Occipital lobe (tissue), 1 donor: ENCODE results near the gene CD160. TPM values are rescaled to one million over a fixed set of nuclear protein-coding genes. Genes with fewer than 3 reads are reported as not detected.

ENCODE experiments used
- total RNA-seq: library from RNA; depleted of rRNA; stranded (reverse); fragments of >200 nt; gene quantifications from one replicate; pipeline ENCODE4 v1.2.3, GENCODE V29; 2014

The CD160 gene
- total RNA-seq, 1 donor from 2014 or later, result 0.16 TPM

Other genes starting within 250 kb of the CD160 start
- gene GPR89A, start 111.5 kb upstream of the CD160 start, total RNA-seq, result 38.4 TPM
- gene PDZK1, start 12.1 kb upstream of the CD160 start, total RNA-seq, result 0.78 TPM
- 25.7 TPM for gene RNF115, start 104.6 kb downstream of the CD160 start, total RNA-seq
- gene POLR3C, start 104.7 kb downstream of the CD160 start, total RNA-seq, result 31.5 TPM
- 2.7 TPM for gene NUDT17, start 126.1 kb downstream of the CD160 start, total RNA-seq
- gene PIAS3, start 139.6 kb downstream of the CD160 start, total RNA-seq, result 5.0 TPM
- gene ANKRD35, start 166.4 kb downstream of the CD160 start, total RNA-seq, result 0.62 TPM
- 1.4 TPM for gene ITGA10, start 190.6 kb downstream of the CD160 start, total RNA-seq
- 30.9 TPM for gene PEX11B, start 199.2 kb downstream of the CD160 start, total RNA-seq
- 81.6 TPM for gene RBM8A, start 208.0 kb downstream of the CD160 start, total RNA-seq
- 22.1 TPM for gene LIX1L, start 238.5 kb downstream of the CD160 start, total RNA-seq
- 2.2 TPM for gene ANKRD34A, start 245.1 kb downstream of the CD160 start, total RNA-seq
- gene POLR3GL, start 245.2 kb downstream of the CD160 start, total RNA-seq, result 16.2 TPM